Midbrain (tissue), 1 donor: ENCODE data around the gene PTCH2.

Source experiments
- DNase-seq: peaks from one replicate; lab custom pipeline; 2025; lab: John Stamatoyannopoulos, UW

The PTCH2 gene

GRCh38 chr1:44777969-44778635 is 65.0 kb downstream of the PTCH2 start:
- DNase-seq = no peak

GRCh38 chr1:44777547-44777946 is 65.5 kb downstream of the PTCH2 start:
- DNase-seq = no peak

GRCh38 chr1:44776730-44777068 is 66.4 kb downstream of the PTCH2 start:
- DNase-seq = no peak

- DNase-seq = no peak
These were observed 66.9 kb downstream of the PTCH2 start for GRCh38 chr1:44775930-44776729.

- peak; percentile 93 for DNase-seq
These were observed 67.7 kb downstream of the PTCH2 start, which contains the start of gene RPS8 for GRCh38 chr1:44775078-44775929. Gene RPS8, plus strand, starts transcription at chr1:44775540. Its CDS starts 57 bp downstream, at chr1:44775597.
